Duodenal mucosa (tissue), 2 donors: ENCODE results near the gene PTH2R.
"Not testable (repeated sequence)": the region's sequence is repeated elsewhere in the genome, so short reads cannot be mapped to it uniquely, and the experiment has no call there.

Experiments used
- H3K27ac ChIP-seq: one replicate; pipeline ENCODE4 v1.7.0; 2013; ENCODE audit warnings: low read depth, low read length
- H3K27me3 ChIP-seq, 2 donors: one replicate each; pipeline ENCODE4 v1.7.0; 2013; ENCODE audit warnings: low read length in 2 of 2, control low read depth in 1 of 2; ENCODE audit not compliant: insufficient read depth in 2 of 2, control insufficient read depth in 1 of 2
- H3K36me3 ChIP-seq, 2 donors: one replicate each; pipeline ENCODE4 v1.7.0; 2013; ENCODE audit warnings: low read length in 2 of 2, control low read depth in 1 of 2; ENCODE audit not compliant: insufficient read depth in 2 of 2, control insufficient read depth in 1 of 2
- H3K4me1 ChIP-seq, 2 donors: one replicate each; pipeline ENCODE4 v1.7.0; 2013; ENCODE audit warnings: low read length in 2 of 2, control low read depth in 1 of 2; ENCODE audit not compliant: insufficient read depth in 2 of 2, control insufficient read depth in 1 of 2
- H3K4me3 ChIP-seq, 2 donors: one replicate each; pipeline ENCODE4 v1.7.0; 2013; ENCODE audit warnings: low read length in 2 of 2, low read depth in 1 of 2
- H3K9ac ChIP-seq, 2 donors: one replicate each; pipeline ENCODE4 v1.7.0; 2013; ENCODE audit warnings: low read length in 2 of 2, low read depth in 1 of 2
- H3K9me3 ChIP-seq, 2 donors: one replicate each; pipeline ENCODE4 v1.7.0; 2013; ENCODE audit warnings: low read length in 2 of 2, control low read depth in 1 of 2; ENCODE audit not compliant: control insufficient read depth in 1 of 2

PTH2R gene

GRCh38 chr2:208369091-208369490 lies 37.5 kb upstream of the PTH2R start:
- H3K9ac ChIP-seq, result no peak overlapping the region
- H3K27ac ChIP-seq, result no peak overlapping the region

DNA sequence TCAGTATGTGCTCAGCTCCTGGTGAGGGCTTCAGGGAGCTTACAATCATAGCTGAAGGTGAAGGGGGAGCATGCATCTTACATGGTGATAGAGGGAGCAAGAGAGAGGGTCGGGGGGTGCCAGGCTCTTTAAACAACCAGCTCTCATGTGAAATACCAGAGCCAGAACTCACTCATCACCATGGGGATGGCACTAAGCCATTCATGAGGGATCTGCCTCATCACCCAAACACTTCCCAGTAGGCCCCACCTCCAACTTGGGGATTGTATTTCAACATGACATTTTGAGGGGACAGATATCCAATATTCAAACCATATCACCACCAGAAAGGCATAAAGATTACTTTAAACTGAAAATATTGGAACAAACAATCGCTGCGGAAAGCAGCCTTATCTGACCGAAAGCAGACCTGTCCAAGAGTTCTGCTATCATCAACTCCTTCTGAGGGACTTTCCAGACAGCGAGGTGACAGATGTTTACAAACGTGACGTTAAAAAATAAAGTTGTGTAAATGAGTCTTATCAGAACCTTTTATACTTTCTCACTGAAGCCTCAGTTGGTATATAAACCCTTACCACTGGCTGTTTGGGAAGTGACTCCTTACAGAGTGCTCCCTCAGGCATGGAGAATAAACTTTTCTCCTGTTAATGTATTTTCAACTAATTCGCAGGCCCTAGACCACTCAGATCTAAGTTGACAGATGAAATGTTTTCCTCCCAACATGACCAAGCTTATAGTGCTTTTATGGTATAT lies 35.5 kb upstream of the PTH2R start:
- Histone ChIP-seq H3K9ac (no peak overlapping the region), H3K9me3 (no peaks in the 10 kb centered on the region), H3K4me3 (no peak overlapping the region), H3K27me3 (no peaks in the 10 kb centered on the region), H3K36me3 (no peaks in the 10 kb centered on the region), H3K4me1 (no peaks in the 10 kb centered on the region), H3K27ac (no peak overlapping the region)

More at GRCh38 chr2:208369091-208369490, 37.5 kb upstream of the PTH2R start:
- Histone ChIP-seq H3K36me3 (no peaks in the 10 kb centered on the region), H3K4me3 (no peak overlapping the region), H3K4me1 (no peaks in the 10 kb centered on the region), H3K9me3 (peaks cover 4 to 8% of the 10 kb centered on the region in 2 donors), H3K27me3 (no peaks in the 10 kb centered on the region)

DNA sequence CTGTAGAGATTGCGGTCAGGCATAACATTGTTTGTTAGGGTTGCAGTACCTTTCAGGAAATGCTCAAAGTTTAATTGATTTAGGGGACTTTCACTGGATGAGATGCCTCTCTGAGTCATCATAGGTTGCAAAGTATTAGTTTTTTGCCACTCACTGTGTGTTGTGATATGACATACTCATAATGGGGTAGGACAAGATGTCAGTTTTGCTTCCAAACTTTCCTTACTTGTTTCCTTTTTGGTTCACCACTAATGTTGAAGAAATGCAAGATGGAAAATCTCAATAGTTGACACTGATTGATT lies 35.0 kb upstream of the PTH2R start:
- Histone ChIP-seq H3K27ac (no peak overlapping the region), H3K4me1 (no peaks in the 10 kb centered on the region), H3K27me3 (no peaks in the 10 kb centered on the region), H3K9ac (no peak overlapping the region), H3K4me3 (no peak overlapping the region), H3K9me3 (no peaks in the 10 kb centered on the region), H3K36me3 (no peaks in the 10 kb centered on the region)

DNA sequence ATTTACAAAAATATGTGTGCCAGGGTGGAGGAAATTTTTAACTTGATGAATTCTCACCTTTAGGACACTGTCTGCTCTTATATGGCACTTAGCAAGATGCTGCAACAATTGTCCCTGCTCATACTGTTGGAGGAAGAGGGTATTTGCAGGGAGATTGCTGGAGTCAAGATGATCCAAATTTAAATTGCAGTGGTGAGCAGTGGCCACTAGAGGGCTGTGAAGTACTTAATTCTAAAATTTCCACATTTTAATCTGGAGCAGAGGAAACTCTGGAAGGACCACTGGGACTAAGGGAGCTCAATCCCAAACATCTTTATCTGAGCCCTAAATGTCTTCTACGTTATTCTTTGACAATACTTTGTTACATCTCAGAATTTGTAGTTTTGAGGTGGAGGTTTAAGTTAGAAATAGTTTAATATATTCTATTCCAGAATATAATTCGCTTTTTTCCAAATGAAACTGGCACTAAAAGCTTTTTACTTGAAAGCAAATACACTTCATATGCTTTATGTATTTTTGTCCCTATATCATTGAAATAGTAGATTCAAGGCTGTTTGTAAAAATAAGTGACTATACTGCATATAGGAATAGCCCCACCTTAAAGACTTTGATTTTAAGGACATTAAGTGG lies 33.0 kb upstream of the PTH2R start:
- no peak overlapping the region for H3K4me3 ChIP-seq
- no peaks in the 10 kb centered on the region for H3K27me3 ChIP-seq
- H3K27ac ChIP-seq, result no peak overlapping the region
- H3K36me3 ChIP-seq, result no peaks in the 10 kb centered on the region
- no peaks in the 10 kb centered on the region for H3K4me1 ChIP-seq
- H3K9ac ChIP-seq, result no peak overlapping the region
- no peaks in the 10 kb centered on the region for H3K9me3 ChIP-seq

DNA sequence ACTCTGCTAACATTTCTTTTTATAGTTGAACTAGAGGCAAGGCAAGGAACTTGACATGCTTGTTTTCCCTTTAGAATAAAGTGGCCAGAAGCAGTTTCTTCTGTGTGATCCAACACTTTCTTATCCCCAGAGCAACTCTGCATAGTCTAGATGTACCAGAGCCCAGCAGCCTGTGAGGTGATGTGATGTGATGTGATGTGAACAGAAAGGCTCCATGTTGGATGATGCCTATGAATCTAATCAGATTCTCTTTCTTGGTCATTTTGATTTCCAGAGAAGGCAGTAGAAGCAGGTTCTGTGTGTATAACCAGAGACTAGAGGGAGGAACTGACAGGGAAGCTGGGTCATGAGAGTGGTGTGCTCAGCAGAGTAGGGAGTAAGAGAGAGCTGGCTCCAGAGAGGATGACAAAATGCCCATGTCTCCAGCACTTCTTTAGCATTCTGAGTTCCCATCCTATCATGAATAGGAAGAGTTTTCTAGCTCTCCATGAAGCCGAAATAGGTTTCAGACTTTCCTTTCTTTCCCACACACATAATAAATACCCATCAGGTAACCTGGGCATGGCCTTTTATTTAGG lies 31.0 kb upstream of the PTH2R start:
- H3K9me3 ChIP-seq, result no peaks in the 10 kb centered on the region
- H3K9ac ChIP-seq, result no peak overlapping the region
- H3K27ac ChIP-seq, result no peak overlapping the region
- H3K4me1 ChIP-seq, result no peaks in the 10 kb centered on the region
- no peaks in the 10 kb centered on the region for H3K36me3 ChIP-seq
- no peak overlapping the region for H3K4me3 ChIP-seq
- no peaks in the 10 kb centered on the region for H3K27me3 ChIP-seq

GRCh38 chr2:208377344-208377860 lies 29.2 kb upstream of the PTH2R start:
- H3K27me3 ChIP-seq, H3K36me3 ChIP-seq, H3K27ac ChIP-seq, H3K9me3 ChIP-seq, H3K4me3 ChIP-seq, H3K9ac ChIP-seq, H3K4me1 ChIP-seq: not testable (repeated sequence)

GRCh38 chr2:208379192-208379591 lies 27.4 kb upstream of the PTH2R start:
- H3K9ac ChIP-seq, result no peak overlapping the region
- no peak overlapping the region for H3K27ac ChIP-seq
- H3K4me3 ChIP-seq, result no peak overlapping the region
- no peaks in the 10 kb centered on the region for H3K36me3 ChIP-seq
- no peaks in the 10 kb centered on the region for H3K4me1 ChIP-seq
- peaks cover 0 to 5% of the 10 kb centered on the region in 2 donors for H3K27me3 ChIP-seq
- H3K9me3 ChIP-seq, result no peaks in the 10 kb centered on the region

GRCh38 chr2:208384637-208385036 lies 22.0 kb upstream of the PTH2R start:
- no peak overlapping the region for H3K4me3 ChIP-seq
- H3K36me3 ChIP-seq, result no peaks in the 10 kb centered on the region
- peaks cover 0 to 5% of the 10 kb centered on the region in 2 donors for H3K27me3 ChIP-seq
- H3K9me3 ChIP-seq, result no peaks in the 10 kb centered on the region
- H3K4me1 ChIP-seq, result no peaks in the 10 kb centered on the region
- H3K9ac ChIP-seq, result no peak overlapping the region
- H3K27ac ChIP-seq, result no peak overlapping the region

DNA sequence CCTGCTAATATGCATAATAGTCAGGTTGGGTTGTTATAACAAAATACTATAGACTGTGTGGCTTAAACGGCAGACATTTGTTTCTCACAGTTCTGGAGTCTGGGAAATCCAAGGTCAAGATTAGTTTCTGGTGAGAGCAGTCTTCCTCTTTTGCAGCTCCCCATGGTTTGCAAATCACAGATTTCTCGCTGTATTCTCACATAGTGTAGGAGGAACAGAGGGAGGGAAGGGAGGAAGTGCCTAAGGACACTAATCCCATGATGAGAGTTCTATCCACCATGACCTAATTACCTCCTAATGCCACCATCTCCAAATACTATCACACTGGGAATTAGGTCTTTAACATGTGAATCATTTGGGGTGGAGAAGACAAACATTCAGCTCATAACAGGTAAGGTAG lies 20.1 kb upstream of the PTH2R start:
- Histone ChIP-seq H3K9ac (no peak overlapping the region), H3K36me3 (no peaks in the 10 kb centered on the region), H3K4me3 (no peak overlapping the region), H3K4me1 (no peaks in the 10 kb centered on the region), H3K27me3 (peaks cover 0 to 5% of the 10 kb centered on the region in 2 donors), H3K27ac (no peak overlapping the region), H3K9me3 (no peaks in the 10 kb centered on the region)

GRCh38 chr2:208389940-208390339 lies 16.7 kb upstream of the PTH2R start:
- peaks cover 9 to 15% of the 10 kb centered on the region in 2 donors for H3K9me3 ChIP-seq
- H3K4me3 ChIP-seq, result no peak overlapping the region
- no peaks in the 10 kb centered on the region for H3K4me1 ChIP-seq
- H3K36me3 ChIP-seq, result no peaks in the 10 kb centered on the region
- H3K9ac ChIP-seq, result no peak overlapping the region
- no peaks in the 10 kb centered on the region for H3K27me3 ChIP-seq
- H3K27ac ChIP-seq, result no peak overlapping the region
